HEK293 (cell line): ENCODE results near the gene PEX7.

Experiments used
- CTCF ChIP-seq: fragments of 450-650 bp; formaldehyde crosslinking; IDR thresholded peaks from 2 replicates; pipeline ENCODE4 v1.5.1; 2016; ENCODE audit warnings: missing biosample characterization, missing genetic modification characterization
- MZF1 ChIP-seq: fragments of 450-650 bp; formaldehyde crosslinking; IDR thresholded peaks from 2 replicates; pipeline ENCODE4 v1.5.1; 2017; ENCODE audit warnings: missing biosample characterization, missing genetic modification characterization, borderline replicate concordance
- OSR2 ChIP-seq: fragments of 450-650 bp; formaldehyde crosslinking; IDR thresholded peaks from 2 replicates; pipeline ENCODE4 v1.5.1; 2016; ENCODE audit warnings: missing biosample characterization, missing genetic modification characterization
- ZFP37 ChIP-seq: fragments of 450-650 bp; formaldehyde crosslinking; IDR thresholded peaks from 2 replicates; pipeline ENCODE4 v1.5.1; 2016; ENCODE audit warnings: missing biosample characterization, missing genetic modification characterization
- ZNF175 ChIP-seq: fragments of 450-650 bp; formaldehyde crosslinking; IDR thresholded peaks from 2 replicates; pipeline ENCODE4 v1.5.1; 2016; ENCODE audit warnings: missing biosample characterization, missing genetic modification characterization
- ZNF18 ChIP-seq: fragments of 450-650 bp; formaldehyde crosslinking; IDR thresholded peaks from 2 replicates; pipeline ENCODE4 v1.5.1; 2016; ENCODE audit warnings: missing biosample characterization, missing genetic modification characterization
- ZNF274 ChIP-seq, 2 experiments: fragments of 200-500 bp in 1 of 2; fragments of 450-650 bp in 1 of 2; sonication (Bioruptor generic) in 1 of 2; formaldehyde crosslinking in 1 of 2; IDR thresholded peaks; 2 replicates each; pipeline versions ENCODE4 v1.5.1 to v1.6.1; 2014 to 2016; ENCODE audit warnings: borderline replicate concordance in 1 of 2, inconsistent platforms in 1 of 2, low read length in 1 of 2, missing biosample characterization in 1 of 2, missing genetic modification characterization in 1 of 2
- ZNF341 ChIP-seq: fragments of 450-650 bp; formaldehyde crosslinking; IDR thresholded peaks from 2 replicates; pipeline ENCODE4; 2016; ENCODE audit warnings: low read depth, missing biosample characterization, missing genetic modification characterization
- ZNF621 ChIP-seq: fragments of 450-650 bp; formaldehyde crosslinking; IDR thresholded peaks from 2 replicates; pipeline ENCODE4 v1.5.1; 2017; ENCODE audit warnings: missing biosample characterization, missing genetic modification characterization
- ZNF768 ChIP-seq: fragments of 450-650 bp; formaldehyde crosslinking; IDR thresholded peaks from 2 replicates; pipeline ENCODE4 v1.5.1; 2018; ENCODE audit warnings: missing biosample characterization, mild to moderate bottlenecking, missing genetic modification characterization
- ZNF837 ChIP-seq: fragments of 450-650 bp; formaldehyde crosslinking; IDR thresholded peaks from 2 replicates; pipeline ENCODE4 v1.5.1; 2016; ENCODE audit warnings: missing biosample characterization, missing genetic modification characterization
- ZSCAN16 ChIP-seq: fragments of 450-650 bp; formaldehyde crosslinking; IDR thresholded peaks from 2 replicates; pipeline ENCODE4 v1.5.1; 2016; ENCODE audit warnings: missing biosample characterization, missing genetic modification characterization
- TF ChIP-seq, protein P1 (sequence below): fragments of 450-650 bp; formaldehyde crosslinking; IDR thresholded peaks from 2 replicates; pipeline ENCODE4 v1.5.1; 2016; ENCODE audit warnings: missing biosample characterization, missing genetic modification characterization
- TF ChIP-seq, protein P2 (sequence below): fragments of 450-650 bp; formaldehyde crosslinking; IDR thresholded peaks from 2 replicates; pipeline ENCODE4 v1.5.1; 2016; ENCODE audit warnings: missing biosample characterization, missing genetic modification characterization

DNA sequence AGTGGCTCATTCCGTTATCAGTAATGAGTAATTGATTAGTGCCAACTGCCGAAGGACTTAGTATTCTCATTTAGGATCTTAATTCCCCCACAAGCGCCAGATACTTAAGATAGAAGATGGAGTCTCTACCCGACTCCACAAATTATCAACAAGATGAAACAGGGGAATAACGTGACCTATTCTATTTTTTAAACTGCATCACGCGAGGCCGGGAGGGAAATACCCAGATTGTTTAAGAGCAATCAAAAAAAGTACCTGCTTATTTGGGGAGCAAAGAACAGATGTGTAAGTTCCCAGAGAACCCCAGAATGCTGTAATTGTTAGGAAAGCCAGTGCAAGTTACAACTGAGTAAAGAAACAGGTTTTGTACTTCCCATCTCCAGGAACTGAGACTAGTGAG, 29.0 kb upstream of the PEX7 start:
- TF ChIP-seq, protein P1, sequence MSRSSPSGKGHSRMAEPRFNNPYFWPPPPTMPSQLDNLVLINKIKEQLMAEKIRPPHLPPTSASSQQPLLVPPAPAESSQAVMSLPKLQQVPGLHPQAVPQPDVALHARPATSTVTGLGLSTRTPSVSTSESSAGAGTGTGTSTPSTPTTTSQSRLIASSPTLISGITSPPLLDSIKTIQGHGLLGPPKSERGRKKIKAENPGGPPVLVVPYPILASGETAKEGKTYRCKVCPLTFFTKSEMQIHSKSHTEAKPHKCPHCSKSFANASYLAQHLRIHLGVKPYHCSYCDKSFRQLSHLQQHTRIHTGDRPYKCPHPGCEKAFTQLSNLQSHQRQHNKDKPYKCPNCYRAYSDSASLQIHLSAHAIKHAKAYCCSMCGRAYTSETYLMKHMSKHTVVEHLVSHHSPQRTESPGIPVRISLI (tag by site-specific recombination) = no peak
- TF ChIP-seq ZNF621 (tag by site-specific recombination) (no peak), CTCF (tag by site-specific recombination) (no peak), ZSCAN16 (tag by site-specific recombination) (no peak), ZNF18 (tag by site-specific recombination) (no peak), ZFP37 (no peak), OSR2 (tag by site-specific recombination) (no peak), MZF1 (no peak), ZNF175 (no peak), ZNF341 (tag by site-specific recombination) (no peak), ZNF768 (no peak), ZNF274 (IDR thresholded peaks at IDR 0.05; ENCODE audit: low read length) (no peak), ZNF274 (tag by site-specific recombination; IDR thresholded peaks at IDR 0.05; ENCODE audit: borderline replicate concordance) (no peak), ZNF837 (tag by site-specific recombination) (no peak)
- TF ChIP-seq, protein P2, sequence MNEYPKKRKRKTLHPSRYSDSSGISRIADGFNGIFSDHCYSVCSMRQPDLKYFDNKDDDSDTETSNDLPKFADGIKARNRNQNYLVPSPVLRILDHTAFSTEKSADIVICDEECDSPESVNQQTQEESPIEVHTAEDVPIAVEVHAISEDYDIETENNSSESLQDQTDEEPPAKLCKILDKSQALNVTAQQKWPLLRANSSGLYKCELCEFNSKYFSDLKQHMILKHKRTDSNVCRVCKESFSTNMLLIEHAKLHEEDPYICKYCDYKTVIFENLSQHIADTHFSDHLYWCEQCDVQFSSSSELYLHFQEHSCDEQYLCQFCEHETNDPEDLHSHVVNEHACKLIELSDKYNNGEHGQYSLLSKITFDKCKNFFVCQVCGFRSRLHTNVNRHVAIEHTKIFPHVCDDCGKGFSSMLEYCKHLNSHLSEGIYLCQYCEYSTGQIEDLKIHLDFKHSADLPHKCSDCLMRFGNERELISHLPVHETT = no peak
